ENCODE measurements around the gene MNAT1.

The MNAT1 gene

GRCh38 chr14:60972295-60972694, 237.7 kb downstream of the MNAT1 start:
- H3K4me1 ChIP-seq (ENCODE audit: control insufficient read depth in 1 of 2, insufficient read depth in 1 of 2, low read depth in 1 of 2, low read length in 1 of 2): peaks cover 0 to 4% of the 10 kb centered on the region in 2 experiments
- H3K27ac ChIP-seq: no peak overlapping the region
- no peaks in the 10 kb centered on the region for H3K9me3 ChIP-seq
- H3K27me3 ChIP-seq: no peaks in the 10 kb centered on the region
- TF ChIP-seq CTCF (IDR thresholded peaks at IDR 0.05): no peak
- H3K36me3 ChIP-seq: no peaks in the 10 kb centered on the region
- H3K4me3 ChIP-seq (ENCODE audit: low read depth in 1 of 2, low read length in 1 of 2): no peak overlapping the region

GRCh38 chr14:60973070-60973469, 238.5 kb downstream of the MNAT1 start:
- no peak overlapping the region for H3K4me3 ChIP-seq (ENCODE audit: low read depth in 1 of 2, low read length in 1 of 2)
- TF ChIP-seq CTCF (IDR thresholded peaks at IDR 0.05): no peak
- peaks cover 0 to 4% of the 10 kb centered on the region in 2 experiments for H3K4me1 ChIP-seq (ENCODE audit: control insufficient read depth in 1 of 2, insufficient read depth in 1 of 2, low read depth in 1 of 2, low read length in 1 of 2)

GRCh38 chr14:60974090-60974651, 239.6 kb downstream of the MNAT1 start:
- Histone ChIP-seq H3K27me3 (no peaks in the 10 kb centered on the region), H3K9me3 (no peaks in the 10 kb centered on the region), H3K36me3 (no peaks in the 10 kb centered on the region), H3K4me1 (ENCODE audit: control insufficient read depth in 1 of 2, insufficient read depth in 1 of 2, low read depth in 1 of 2, low read length in 1 of 2) (peaks cover 0 to 4% of the 10 kb centered on the region in 2 experiments), H3K4me3 (ENCODE audit: low read depth in 1 of 2, low read length in 1 of 2) (no peak overlapping the region), H3K27ac (no peak overlapping the region)
- no peak for TF ChIP-seq CTCF (IDR thresholded peaks at IDR 0.05)

More at GRCh38 chr14:60973070-60973469, 238.5 kb downstream of the MNAT1 start:
- Histone ChIP-seq H3K36me3 (no peaks in the 10 kb centered on the region), H3K27me3 (no peaks in the 10 kb centered on the region), H3K27ac (no peak overlapping the region), H3K9me3 (no peaks in the 10 kb centered on the region)

GRCh38 chr14:60975551-60975950, 241.0 kb downstream of the MNAT1 start:
- no peaks in the 10 kb centered on the region for H3K36me3 ChIP-seq
- TF ChIP-seq CTCF (IDR thresholded peaks at IDR 0.05): no peak
- H3K4me3 ChIP-seq (ENCODE audit: low read depth in 1 of 2, low read length in 1 of 2): no peak overlapping the region
- no peaks in the 10 kb centered on the region for H3K27me3 ChIP-seq
- H3K4me1 ChIP-seq (ENCODE audit: control insufficient read depth in 1 of 2, insufficient read depth in 1 of 2, low read depth in 1 of 2, low read length in 1 of 2): peaks cover under 1 to 1% of the 10 kb centered on the region in 2 experiments
- H3K27ac ChIP-seq: no peak overlapping the region
- no peaks in the 10 kb centered on the region for H3K9me3 ChIP-seq

GRCh38 chr14:60977847-60978246, 243.3 kb downstream of the MNAT1 start:
- Histone ChIP-seq H3K27me3 (no peaks in the 10 kb centered on the region), H3K4me3 (ENCODE audit: low read depth in 1 of 2, low read length in 1 of 2) (no peak overlapping the region), H3K4me1 (ENCODE audit: control insufficient read depth in 1 of 2, insufficient read depth in 1 of 2, low read depth in 1 of 2, low read length in 1 of 2) (peaks cover 13 to 16% of the 10 kb centered on the region in 2 experiments), H3K9me3 (no peaks in the 10 kb centered on the region), H3K27ac (no peak overlapping the region), H3K36me3 (no peaks in the 10 kb centered on the region)
- no peak for TF ChIP-seq CTCF (IDR thresholded peaks at IDR 0.05)

Data from neutrophil (primary cell).